Measurements from ENCODE around the gene TXNRD1.

The TXNRD1 gene

DNA sequence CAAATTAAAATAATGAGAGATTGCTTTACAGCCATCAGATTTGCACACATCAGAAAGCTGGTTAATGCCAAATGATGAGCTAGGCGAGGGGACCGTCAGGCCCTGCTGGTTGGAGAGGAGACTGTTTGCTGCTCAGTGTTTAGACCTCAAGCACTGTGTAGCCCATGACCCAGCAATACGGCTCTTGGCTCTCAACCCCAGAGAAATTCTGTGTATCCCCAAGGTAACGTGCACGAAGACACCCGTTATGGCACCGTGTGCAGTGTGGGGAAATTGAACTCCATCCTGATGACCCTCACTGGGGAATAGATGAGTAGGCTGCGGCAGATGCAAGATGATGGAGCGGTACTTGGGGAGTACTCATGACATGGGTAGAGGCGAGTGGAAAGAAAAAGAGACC lies 143.6 kb downstream of the TXNRD1 start:
- DNase-seq, result no peak

DNA sequence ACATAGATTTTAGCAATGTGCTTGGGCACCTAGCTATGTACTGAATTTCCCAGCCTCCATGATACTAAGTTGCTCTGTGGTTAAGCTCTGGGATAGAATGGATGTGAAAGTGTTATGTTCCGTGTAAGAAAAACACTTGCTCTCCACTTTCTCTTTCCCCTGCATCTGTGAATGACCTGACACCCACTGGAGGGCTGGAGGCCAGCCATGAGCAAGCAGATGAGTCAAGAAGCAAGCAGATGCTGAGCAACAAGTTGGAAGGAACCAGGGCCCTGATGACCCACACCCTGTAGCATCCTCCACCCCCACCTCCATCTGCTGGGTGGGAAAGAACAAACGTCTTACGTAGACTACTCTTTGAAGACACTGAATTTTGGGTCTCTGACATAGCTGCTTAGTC lies 144.6 kb downstream of the TXNRD1 start:
- TF ChIP-seq POLR2A (IDR thresholded peaks at IDR 0.05; ENCODE audit: low read length) (no peak), GATA1 (IDR thresholded peaks at IDR 0.05; ENCODE audit: low read depth, low read length) (no peak)
- no peak for DNase-seq

More for the DNA sequence above, 143.6 kb downstream of the TXNRD1 start:
- TF ChIP-seq POLR2A (IDR thresholded peaks at IDR 0.05; ENCODE audit: low read length), result no peak
- TF ChIP-seq GATA1 (IDR thresholded peaks at IDR 0.05; ENCODE audit: low read depth, low read length), result no peak

DNA sequence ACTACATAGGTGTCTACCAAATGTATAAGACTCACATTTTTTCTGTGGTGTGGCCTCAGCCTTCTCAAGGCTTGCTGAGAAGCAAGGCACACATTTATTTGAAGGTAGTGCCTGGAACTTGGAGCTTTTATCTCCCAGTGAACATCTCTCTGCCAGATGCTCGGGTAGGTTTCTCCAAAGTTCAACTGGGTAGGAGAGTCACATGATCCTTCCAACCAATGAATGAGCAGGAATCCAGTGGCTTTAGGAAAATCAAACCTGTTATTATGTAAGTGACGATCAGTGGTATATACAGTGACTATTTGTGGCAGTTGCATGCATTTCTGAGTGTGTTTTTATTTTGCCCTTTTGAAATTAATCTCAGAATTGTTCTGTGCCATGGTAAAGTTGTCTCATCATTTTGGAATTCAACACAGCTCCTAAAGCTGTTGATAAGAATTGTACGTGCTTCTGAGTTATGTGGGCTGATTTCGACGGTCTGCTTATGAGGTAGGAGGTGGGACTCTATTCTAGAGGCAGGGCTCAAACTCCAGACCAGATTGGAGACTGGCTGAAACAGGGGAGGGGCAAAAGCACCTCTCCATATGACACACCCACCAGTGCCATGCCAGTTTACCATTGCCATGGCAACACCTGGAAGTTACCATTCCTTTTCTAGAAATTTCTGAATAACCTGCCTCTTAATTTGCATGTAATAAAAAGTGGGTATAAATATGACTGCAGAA lies 145.6 kb downstream of the TXNRD1 start:
- DNase-seq, result no peak
- TF ChIP-seq GATA1 (IDR thresholded peaks at IDR 0.05; ENCODE audit: low read depth, low read length), result no peak
- no peak for TF ChIP-seq POLR2A (IDR thresholded peaks at IDR 0.05; ENCODE audit: low read length)

DNA sequence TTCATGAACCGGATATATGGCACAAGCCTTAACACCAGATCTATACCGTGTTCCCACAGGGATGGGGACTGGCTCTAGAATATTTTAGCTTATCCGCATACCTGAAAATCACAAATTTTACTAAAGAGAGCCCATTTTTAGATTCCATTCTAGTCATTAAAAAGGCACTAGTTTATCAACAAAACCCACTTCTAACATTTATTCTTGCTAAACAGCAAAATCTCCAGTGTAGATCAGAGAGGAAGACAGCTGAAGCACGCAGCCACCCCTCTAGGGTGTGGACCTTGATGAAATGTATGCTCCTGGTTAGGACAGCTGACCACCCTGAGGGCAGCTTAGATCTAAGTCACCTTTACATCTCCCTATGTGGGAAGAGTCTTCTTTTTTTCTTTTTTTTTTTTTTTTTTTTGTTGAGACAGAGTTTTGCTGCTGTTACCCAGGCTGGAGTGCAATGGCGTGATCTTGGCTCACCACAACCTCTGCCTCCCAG lies 150.4 kb downstream of the TXNRD1 start:
- no peak for TF ChIP-seq POLR2A (IDR thresholded peaks at IDR 0.05; ENCODE audit: low read length)
- no peak for TF ChIP-seq GATA1 (IDR thresholded peaks at IDR 0.05; ENCODE audit: low read depth, low read length)
- no peak for DNase-seq

DNA sequence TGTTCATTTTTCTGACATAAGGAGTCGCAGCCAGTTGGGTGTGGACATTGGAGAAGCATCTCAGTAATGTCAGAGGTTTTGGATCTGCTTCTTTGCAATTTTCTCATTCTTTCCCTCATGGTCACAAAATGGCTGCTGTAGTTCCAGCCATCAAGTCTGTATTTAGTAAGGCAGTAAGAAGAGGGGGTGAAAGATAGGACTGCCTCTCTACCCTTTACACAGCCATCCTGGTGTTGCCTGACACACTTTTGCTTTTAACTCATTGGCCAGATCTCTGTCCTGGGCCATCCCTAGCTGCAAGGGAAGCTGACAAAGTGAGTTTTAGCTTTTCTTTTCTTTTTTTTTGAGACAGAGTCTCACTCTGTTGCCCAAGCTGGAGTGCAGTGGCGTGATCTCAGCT lies 154.1 kb downstream of the TXNRD1 start:
- no peak for DNase-seq
- TF ChIP-seq GATA1 (IDR thresholded peaks at IDR 0.05; ENCODE audit: low read depth, low read length) (no peak), POLR2A (IDR thresholded peaks at IDR 0.05; ENCODE audit: low read length) (no peak)

DNA sequence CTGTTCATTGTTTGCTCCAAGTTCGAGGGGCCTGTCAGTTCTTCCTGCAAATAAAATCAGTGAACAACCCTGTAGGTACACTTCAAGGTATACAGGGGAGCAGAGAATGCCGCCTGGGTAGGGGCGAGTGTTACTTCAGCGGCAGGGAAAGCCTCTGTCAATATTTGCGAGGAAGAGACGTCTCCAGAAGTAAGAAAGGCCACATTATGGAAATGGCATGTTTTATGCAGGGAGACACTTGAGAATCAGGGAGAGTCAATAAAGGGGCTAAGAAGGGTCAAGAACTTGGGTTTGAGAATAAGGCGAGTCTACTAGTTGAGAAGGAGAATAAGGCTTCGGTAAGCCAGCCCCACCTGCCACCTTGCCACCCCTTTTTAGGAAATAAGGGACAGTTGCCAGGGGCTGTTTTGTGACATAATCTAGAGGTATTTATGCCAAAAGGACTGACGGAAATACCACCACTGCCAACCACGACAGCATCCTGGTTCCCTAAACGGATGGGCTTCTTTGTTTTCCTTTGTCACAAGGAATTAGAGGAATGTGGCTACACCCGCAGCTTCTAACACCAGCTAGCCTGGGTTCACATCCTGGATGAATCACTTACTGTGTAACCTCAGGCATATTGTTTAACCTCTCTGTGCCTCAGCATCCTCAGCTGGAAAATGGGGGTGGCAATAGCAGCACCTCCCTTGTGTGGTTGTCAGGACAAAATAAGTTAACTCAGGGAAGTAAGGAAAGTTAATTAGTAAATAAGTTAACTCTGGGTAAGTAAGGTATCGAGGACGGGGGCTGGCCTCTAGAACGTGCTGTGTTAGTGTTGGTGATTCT lies 155.7 kb downstream of the TXNRD1 start:
- TF ChIP-seq POLR2A (IDR thresholded peaks at IDR 0.05; ENCODE audit: low read length), result no peak
- TF ChIP-seq GATA1 (IDR thresholded peaks at IDR 0.05; ENCODE audit: low read depth, low read length), result no peak
- DNase-seq, result no peak

DNA sequence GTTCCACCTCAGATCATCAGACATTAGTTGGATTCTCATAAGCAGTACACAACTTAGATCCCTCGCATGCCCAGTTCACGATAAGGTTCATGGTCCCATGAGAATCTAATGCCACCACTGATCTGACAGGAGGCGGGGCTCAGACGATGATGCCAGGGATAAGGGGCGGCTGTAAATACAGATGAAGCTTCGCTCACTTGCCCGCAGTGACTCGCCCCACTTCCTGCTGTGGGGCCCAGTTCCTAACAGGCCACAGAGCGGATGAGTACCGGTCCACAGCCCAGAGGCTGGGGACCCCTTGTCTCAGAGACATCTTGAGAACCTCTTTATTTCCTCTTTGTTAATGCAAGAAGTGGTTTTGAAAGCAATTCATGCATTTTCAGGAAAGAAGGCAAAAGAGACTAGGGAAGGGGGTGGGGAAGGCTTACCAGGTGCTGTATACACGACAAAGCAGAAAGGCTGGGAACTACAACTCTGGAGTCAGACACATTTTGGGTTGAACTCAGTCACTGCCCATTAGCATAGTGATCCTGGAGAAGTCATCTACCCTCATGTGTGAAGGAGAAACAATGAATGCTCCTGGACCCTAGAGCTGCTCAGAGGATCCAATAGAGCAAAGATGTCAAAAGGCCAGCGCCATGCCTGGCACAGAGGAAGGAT lies 156.6 kb downstream of the TXNRD1 start:
- DNase-seq, result no peak
- TF ChIP-seq POLR2A (IDR thresholded peaks at IDR 0.05; ENCODE audit: low read length) (no peak), GATA1 (IDR thresholded peaks at IDR 0.05; ENCODE audit: low read depth, low read length) (no peak)

DNA sequence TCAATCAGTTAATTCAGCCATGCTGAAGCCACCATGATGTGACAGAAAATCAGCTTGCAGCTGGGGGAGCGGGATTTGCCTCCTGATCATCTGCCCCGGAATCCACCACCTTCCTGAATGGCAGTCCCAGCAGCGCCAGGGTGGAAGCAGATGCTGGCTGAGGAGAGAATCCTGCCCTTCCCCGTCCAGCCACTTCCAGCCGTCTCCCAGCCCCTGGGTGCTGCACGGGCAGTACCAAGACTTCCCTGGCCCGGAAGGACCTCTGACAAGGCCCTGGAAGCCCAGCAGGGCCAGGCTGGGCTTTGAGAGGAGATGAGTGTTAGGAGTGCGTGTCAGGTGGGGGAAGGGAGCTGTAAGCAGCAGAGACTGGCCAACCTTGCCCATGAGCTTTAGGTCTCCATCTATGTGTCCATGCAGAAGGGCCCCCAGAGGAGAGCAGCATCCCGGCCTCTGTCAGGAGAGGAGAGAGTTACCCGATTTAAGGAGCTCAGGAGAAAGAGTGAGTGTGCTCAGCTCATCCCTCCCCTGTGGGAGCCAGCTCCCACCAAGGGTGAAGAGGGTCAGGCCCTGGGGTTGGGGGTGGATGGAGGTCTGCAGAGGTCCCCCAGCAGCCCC lies 157.2 kb downstream of the TXNRD1 start:
- no peak for DNase-seq

DNA sequence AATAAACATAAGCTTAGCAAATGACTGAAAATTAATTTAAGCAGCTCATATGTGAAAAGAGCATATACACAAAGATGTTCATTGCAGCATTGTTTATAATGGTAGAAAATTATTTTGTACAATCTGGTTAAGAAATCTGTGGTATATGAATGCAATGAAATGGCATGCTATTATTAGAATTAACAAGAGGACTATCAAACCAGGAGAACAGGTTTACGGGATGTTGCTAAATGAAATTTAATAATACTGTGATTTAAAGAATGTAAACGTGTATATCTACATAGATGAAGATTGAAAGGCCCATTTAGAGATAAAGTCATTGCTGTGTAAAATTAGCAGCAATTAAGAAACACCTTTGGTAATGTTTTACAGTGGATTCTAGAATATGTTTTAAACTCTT lies 158.5 kb downstream of the TXNRD1 start:
- no peak for TF ChIP-seq GATA1 (IDR thresholded peaks at IDR 0.05; ENCODE audit: low read depth, low read length)
- TF ChIP-seq POLR2A (IDR thresholded peaks at IDR 0.05; ENCODE audit: low read length), result no peak
- no peak for DNase-seq

More for the DNA sequence above, 157.2 kb downstream of the TXNRD1 start:
- no peak for TF ChIP-seq POLR2A (IDR thresholded peaks at IDR 0.05; ENCODE audit: low read length)
- TF ChIP-seq GATA1 (IDR thresholded peaks at IDR 0.05; ENCODE audit: low read depth, low read length), result no peak

DNA sequence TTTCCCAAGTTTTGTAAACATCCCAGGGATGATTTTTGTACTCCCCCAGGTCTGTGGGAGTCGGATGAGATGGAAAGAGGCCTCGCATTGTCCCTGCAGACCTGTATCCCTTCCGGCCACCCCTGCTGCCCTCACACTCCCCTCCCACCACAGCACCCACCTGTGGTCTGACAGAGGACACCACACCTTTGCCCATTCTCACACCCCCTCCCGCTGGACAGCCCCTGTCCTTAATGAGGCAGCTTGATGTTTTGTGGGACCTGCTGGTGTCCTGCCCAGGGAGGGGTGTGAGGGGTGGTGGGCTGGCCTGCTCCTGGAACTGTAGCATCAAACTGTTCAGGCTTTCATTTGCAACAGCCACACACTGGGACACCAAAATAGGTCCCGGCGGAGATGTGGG lies 159.2 kb downstream of the TXNRD1 start:
- no peak for DNase-seq
- no peak for TF ChIP-seq POLR2A (IDR thresholded peaks at IDR 0.05; ENCODE audit: low read length)
- TF ChIP-seq GATA1 (IDR thresholded peaks at IDR 0.05; ENCODE audit: low read depth, low read length), result no peak

DNA sequence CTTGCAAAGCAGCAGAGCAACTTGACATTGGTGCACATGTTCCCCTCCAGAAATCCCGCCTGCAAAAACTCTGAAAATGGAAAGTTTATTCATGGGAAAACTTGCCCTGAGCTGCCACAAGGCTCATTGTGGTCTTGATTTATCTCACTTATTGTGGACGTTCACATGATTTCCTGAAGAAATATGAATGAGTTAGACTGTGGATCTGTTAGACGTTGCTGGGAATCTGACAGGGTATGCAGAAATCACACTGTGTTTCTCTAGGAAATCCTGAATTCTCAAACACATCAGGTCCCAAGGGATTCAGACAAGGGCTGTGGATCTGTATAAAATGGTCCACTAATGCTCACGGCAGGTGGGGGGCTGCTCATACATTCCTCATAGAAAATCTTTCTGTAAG lies 160.2 kb downstream of the TXNRD1 start:
- DNase-seq, result no peak
- no peak for TF ChIP-seq GATA1 (IDR thresholded peaks at IDR 0.05; ENCODE audit: low read depth, low read length)
- no peak for TF ChIP-seq POLR2A (IDR thresholded peaks at IDR 0.05; ENCODE audit: low read length)

DNA sequence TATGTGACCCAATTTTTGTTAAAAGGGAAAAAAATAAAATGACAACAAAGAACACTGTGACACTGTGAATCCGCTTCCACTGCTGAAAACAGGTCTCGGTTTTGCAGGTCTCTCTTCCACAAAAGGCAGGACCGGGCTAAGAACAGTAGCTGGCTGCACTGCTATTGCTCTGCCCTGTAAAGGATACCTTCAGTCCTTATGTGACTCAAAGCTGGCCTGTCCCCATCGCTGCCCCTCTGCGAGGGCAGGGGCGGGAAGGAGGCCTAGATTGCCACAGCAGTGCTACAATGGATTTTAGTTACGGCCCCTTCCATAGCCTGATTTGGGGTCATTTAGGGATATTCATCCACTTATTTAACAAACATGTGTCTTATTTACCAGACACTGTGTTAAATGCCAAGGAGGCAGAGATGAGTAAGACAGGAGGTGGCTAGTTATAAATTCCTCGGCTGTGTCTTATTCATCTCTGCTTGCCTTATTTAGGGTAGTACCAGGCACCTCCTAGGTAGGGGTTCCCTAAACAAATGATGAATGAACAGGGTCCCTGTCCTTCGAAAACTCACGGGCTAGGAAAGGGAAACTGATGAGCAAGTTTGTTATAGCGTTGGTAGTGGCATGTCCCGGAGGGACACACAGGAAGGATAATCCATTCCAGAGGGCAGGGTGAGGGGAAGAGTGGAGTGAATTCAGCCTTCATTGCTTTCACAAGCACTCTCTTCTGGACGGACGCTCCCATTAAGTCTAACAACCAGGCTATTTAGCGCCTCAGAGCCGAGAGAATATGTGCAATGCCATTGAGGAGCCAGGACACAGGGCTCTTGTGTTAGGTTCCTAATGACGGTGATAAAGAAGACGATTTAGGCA lies 161.3 kb downstream of the TXNRD1 start:
- no peak for TF ChIP-seq GATA1 (IDR thresholded peaks at IDR 0.05; ENCODE audit: low read depth, low read length)
- no peak for TF ChIP-seq POLR2A (IDR thresholded peaks at IDR 0.05; ENCODE audit: low read length)
- no peak for DNase-seq

DNA sequence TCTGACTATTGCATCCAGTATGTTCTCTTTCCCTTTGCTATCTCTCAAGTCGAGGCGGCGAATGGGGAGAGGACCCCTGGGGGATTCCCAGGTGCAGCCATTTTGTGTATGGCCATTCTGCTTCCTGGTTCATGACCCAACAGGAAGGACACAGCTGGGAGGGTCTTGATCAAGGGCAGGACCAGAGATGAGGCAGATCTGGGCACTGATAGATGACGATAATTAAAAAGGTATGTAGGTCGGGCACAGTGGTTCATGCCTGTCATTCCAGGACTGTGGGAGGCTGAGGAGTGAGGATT lies 161.9 kb downstream of the TXNRD1 start:
- TF ChIP-seq GATA1 (IDR thresholded peaks at IDR 0.05; ENCODE audit: low read depth, low read length), result no peak
- no peak for TF ChIP-seq POLR2A (IDR thresholded peaks at IDR 0.05; ENCODE audit: low read length)
- no peak for DNase-seq

All from erythroblast (primary cell).